Activated CD4-positive, alpha-beta T cell treated with anti-CD3 and anti-CD28 coated beads, Interleukin-2, amount 50 U/mL, for 48 hours (primary cell): ENCODE results near the gene VAMP1.
"Not testable (repeated sequence)": the region's sequence is repeated elsewhere in the genome, so short reads cannot be mapped to it uniquely, and the experiment has no call there.

Experiments used
- DNase-seq, 2 experiments: peaks; one replicate each; pipeline ENCODE4 v3.0.0-alpha.2; 2020

The VAMP1 gene

GRCh38 chr12:6450091-6450868 is 20.2 kb downstream of the VAMP1 start:
- DNase-seq: peak in 1 of 2 experiments; percentile 14

- DNase-seq: no peak
These were observed 25.5 kb downstream of the VAMP1 start, which contains the start of gene CD27 for GRCh38 chr12:6444704-6445688. Gene CD27, plus strand, starts transcription at chr12:6444955. Its CDS starts 141 bp downstream, at chr12:6445096.

- DNase-seq: peak in 1 of 2 experiments; percentile 43
These were observed 26.4 kb downstream of the VAMP1 start for GRCh38 chr12:6444031-6444430.

GRCh38 chr12:6443361-6443983 is 27.0 kb downstream of the VAMP1 start:
- peak in 1 of 2 experiments; percentile 71 for DNase-seq

GRCh38 chr12:6442836-6443235 is 27.6 kb downstream of the VAMP1 start:
- DNase-seq: no peak

GRCh38 chr12:6440391-6440790 is 30.1 kb downstream of the VAMP1 start:
- no peak for DNase-seq

- DNase-seq: no peak
These were observed 32.1 kb downstream of the VAMP1 start for GRCh38 chr12:6438345-6438744.

GRCh38 chr12:6437586-6437985 is 32.9 kb downstream of the VAMP1 start:
- no peak for DNase-seq

- no peak for DNase-seq
These were observed 34.3 kb downstream of the VAMP1 start for GRCh38 chr12:6435961-6436715.

GRCh38 chr12:6434205-6435140 is 36.0 kb downstream of the VAMP1 start:
- DNase-seq: peak in 1 of 2 experiments; percentile 57

GRCh38 chr12:6432991-6433390 is 37.5 kb downstream of the VAMP1 start:
- DNase-seq: no peak

- DNase-seq: peak in 1 of 2 experiments; percentile 73
These were observed 40.1 kb downstream of the VAMP1 start for GRCh38 chr12:6430124-6430989.

GRCh38 chr12:6428326-6428725 is 42.2 kb downstream of the VAMP1 start:
- DNase-seq: no peak

GRCh38 chr12:6427796-6428195 is 42.7 kb downstream of the VAMP1 start:
- not testable (repeated sequence) for DNase-seq

GRCh38 chr12:6426882-6427671 is 43.4 kb downstream of the VAMP1 start:
- DNase-seq: peak; percentile 94 to 96

GRCh38 chr12:6425590-6426531 is 44.6 kb downstream of the VAMP1 start:
- DNase-seq: peak in 1 of 2 experiments; percentile 57

- DNase-seq: no peak
These were observed 45.6 kb downstream of the VAMP1 start for GRCh38 chr12:6424866-6425265.

GRCh38 chr12:6424008-6424347 is 46.5 kb downstream of the VAMP1 start:
- no peak for DNase-seq
